Choroid plexus epithelial cell (primary cell): Measurements from ENCODE around the gene PHACTR1.
"Not testable (repeated sequence)": the region's sequence is repeated elsewhere in the genome, so short reads cannot be mapped to it uniquely, and the experiment has no call there.

Experiments used
- DNase-seq: peaks from one replicate; pipeline ENCODE4 v3.0.0-alpha.2; 2010; ENCODE audit warnings: low read depth
- H3K4me3 ChIP-seq: 2 replicates; pipeline ENCODE4 v1.5.1; 2011; ENCODE audit warnings: low read depth, mild to moderate bottlenecking, control low read depth, low read length, moderate library complexity
- TF ChIP-seq, protein P1 (sequence below): conservative IDR thresholded peaks from 2 replicates; pipeline ENCODE4 v1.5.1; 2011; ENCODE audit warnings: low read depth, mild to moderate bottlenecking, control low read depth, inconsistent platforms, low read length, moderate library complexity

PHACTR1 gene

DNA sequence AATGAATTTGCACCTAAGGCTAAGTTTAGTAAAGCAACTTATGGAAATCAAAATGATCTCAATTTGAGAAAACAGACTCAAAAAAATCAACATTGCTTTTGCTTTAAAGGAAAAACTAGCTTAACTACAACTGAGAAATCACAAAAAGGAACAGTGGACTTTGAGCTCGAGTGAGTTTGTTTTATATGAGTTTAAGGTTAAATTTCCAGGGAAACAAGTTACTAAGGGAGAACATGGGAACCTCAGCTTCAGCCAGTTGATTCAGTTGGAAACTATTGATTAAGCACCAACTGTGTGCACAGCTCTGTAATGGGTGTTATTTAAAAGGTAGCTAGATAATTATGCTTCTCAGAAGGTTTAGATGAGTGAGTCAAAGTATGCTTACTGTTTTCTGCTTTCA lies 526.0 kb downstream of the PHACTR1 start:
- DNase-seq: no peak

DNA sequence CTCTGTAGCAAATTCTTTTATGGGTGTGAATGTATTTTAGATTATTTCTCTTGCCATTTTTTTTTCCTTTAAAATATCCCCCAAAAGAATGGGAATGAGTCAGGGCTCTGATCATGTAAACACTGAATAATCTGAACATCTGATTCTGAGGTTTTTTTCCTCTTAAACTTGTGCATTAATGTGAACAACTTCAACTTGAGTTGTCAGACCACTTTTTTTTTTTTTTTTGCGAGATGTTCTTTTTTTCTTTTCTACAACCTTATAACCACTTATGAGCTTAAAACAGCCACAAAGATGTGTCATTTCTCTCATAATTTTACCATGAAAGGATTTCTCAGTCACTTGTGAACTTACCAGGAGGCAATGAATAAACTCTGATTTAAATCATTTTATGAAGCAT lies 526.5 kb downstream of the PHACTR1 start:
- TF ChIP-seq, protein P1, sequence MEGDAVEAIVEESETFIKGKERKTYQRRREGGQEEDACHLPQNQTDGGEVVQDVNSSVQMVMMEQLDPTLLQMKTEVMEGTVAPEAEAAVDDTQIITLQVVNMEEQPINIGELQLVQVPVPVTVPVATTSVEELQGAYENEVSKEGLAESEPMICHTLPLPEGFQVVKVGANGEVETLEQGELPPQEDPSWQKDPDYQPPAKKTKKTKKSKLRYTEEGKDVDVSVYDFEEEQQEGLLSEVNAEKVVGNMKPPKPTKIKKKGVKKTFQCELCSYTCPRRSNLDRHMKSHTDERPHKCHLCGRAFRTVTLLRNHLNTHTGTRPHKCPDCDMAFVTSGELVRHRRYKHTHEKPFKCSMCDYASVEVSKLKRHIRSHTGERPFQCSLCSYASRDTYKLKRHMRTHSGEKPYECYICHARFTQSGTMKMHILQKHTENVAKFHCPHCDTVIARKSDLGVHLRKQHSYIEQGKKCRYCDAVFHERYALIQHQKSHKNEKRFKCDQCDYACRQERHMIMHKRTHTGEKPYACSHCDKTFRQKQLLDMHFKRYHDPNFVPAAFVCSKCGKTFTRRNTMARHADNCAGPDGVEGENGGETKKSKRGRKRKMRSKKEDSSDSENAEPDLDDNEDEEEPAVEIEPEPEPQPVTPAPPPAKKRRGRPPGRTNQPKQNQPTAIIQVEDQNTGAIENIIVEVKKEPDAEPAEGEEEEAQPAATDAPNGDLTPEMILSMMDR: no peak
- DNase-seq: no peak

More for the DNA sequence above, 526.0 kb downstream of the PHACTR1 start:
- no peak overlapping the region for H3K4me3 ChIP-seq
- TF ChIP-seq, protein P1: no peak

DNA sequence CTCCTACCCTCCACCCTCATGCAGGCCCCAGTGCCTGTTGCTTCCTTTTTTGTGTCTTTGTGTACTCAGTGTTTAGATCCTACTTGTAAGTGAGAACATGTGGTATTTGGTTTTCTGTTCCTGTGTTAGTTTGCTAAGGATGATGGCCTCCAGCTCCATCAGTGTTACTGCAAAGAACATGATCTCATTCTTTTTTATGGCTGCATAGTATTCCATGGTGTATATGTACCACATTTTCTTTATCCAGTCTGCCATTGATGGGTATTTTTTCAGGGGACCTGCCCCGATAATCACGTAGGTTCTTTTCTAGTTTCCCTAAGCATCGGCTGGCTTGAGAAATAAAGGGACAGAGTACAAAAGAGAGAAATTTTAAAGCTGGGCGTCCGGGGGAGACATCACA lies 527.2 kb downstream of the PHACTR1 start:
- not testable (repeated sequence) for H3K4me3 ChIP-seq, DNase-seq

More for the DNA sequence above, 526.5 kb downstream of the PHACTR1 start:
- H3K4me3 ChIP-seq: no peak overlapping the region

DNA sequence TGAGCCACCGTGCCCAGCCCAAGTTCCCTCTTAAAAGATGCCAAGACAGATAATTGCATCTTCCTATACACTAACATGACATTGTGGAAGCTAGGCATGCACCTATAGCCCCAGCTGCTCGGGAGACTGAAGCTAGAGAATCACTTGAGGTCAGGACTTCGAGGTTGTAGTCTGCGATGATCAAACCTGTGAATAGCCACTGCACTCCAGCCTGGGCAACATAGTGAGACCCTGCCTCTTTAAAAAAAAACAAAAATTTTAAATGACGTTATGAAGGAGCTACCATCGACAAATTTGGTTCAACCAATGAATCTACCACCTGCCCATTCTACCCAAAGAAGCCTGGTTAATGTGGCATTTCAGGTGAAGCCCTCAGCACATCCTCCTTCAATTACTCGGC lies 531.1 kb downstream of the PHACTR1 start:
- DNase-seq: no peak
- H3K4me3 ChIP-seq: no peak overlapping the region
- TF ChIP-seq, protein P1: no peak

DNA sequence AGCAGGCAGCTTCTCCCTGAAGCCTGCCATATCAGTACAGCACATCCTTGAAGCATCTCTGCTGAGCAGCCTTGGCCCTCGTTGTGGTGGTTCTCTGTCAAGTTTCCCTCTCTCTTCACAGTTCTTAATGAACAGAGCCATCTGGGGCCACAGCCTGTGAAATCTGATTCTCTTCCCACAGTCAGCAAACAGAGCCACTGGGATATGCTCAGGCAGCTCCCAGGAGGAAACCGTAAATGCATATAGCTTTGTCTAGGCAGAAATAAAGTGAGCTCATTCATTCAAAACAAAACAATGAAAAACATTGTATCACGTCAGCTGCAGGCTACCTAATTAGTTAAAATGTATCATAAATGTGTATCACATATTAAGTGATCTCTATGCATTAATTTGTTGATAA lies 531.5 kb downstream of the PHACTR1 start:
- DNase-seq: peak; percentile 70
- TF ChIP-seq, protein P1: no peak

DNA sequence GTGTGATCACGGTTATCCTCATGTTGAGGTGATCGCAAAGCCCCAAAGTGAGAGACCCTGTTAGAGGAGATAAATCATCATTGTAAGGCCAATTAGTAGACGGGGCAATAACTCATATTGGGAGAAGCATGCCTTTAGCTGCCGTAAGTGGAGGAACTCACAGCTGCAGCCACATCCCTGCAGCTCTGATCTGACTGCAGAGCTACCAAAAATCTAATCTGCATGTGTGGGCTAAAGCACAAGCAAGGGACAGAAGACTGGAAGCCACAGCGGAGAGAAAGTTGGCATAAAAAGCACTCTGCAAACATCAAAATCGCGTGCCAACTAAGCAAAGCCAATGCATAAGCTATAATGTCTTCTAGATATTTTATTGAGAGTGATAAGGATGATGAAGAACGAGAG lies 532.0 kb downstream of the PHACTR1 start:
- H3K4me3 ChIP-seq: no peak overlapping the region
- TF ChIP-seq, protein P1: no peak
- DNase-seq: no peak

More for the DNA sequence above, 531.5 kb downstream of the PHACTR1 start:
- no peak overlapping the region for H3K4me3 ChIP-seq

DNA sequence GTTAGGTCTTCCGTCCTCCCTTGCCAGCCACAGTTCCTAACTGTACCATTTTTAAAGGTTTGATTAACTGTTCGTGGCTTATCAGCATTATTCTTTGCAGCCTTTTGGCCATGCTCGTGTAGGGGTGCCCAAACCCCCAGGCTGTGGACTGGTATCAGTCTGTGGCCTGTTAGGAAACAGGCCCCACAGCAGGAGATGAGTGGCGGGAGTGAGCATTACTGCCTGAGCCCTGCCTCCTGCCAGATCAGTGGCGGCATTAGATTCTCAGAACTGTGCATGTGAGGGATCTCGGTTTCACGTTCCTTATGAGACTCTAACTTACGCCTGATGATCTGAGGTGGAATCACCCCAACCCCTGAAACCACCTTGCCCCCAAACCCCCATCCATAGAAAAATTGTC lies 532.4 kb downstream of the PHACTR1 start:
- TF ChIP-seq, protein P1: no peak
- no peak for DNase-seq
- H3K4me3 ChIP-seq: no peak overlapping the region

DNA sequence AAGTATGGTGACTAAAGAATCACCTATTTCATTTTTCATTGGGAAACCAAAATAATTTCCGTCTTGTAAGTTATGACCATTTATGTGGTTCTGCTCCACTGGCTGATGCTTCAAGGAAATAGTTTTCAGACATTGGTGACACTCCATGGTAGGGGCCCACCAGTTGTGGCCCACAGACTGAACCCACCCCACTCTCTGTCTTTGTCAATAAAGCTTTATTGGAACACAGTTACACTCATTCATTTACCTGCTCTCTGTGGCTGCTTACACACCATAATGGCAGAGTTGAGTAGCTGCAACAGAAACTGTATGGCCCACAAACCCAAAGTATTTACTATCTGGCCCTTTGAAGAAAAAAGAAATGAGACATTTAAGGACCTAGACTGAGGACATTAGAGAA lies 533.2 kb downstream of the PHACTR1 start:
- H3K4me3 ChIP-seq: no peak overlapping the region
- DNase-seq: no peak
- TF ChIP-seq, protein P1: no peak
